DMS114 treated with DMSO at 0.1 percent for 48 hours (cell line): ENCODE measurements around the gene NOSIP.

ENCODE experiments used
- DNase-seq: peaks from one replicate; lab custom pipeline; 2025; ENCODE audit not compliant: unreplicated experiment; lab: John Stamatoyannopoulos, UW

The NOSIP gene

GRCh38 chr19:49512970-49513745 lies 67.2 kb downstream of the NOSIP start:
- DNase-seq = no peak

GRCh38 chr19:49507803-49508494 lies 72.4 kb downstream of the NOSIP start:
- no peak for DNase-seq

GRCh38 chr19:49506575-49507105 lies 73.7 kb downstream of the NOSIP start:
- no peak for DNase-seq
